Stimulated activated CD4-positive, alpha-beta T cell treated with anti-CD3 and anti-CD28 coated beads, Interleukin-1b, Interleukin-23, amount 100 ng/mL, for 1 hour (primary cell): Measurements from ENCODE around the gene ARHGAP6.
"Not testable (repeated sequence)": the region's sequence is repeated elsewhere in the genome, so short reads cannot be mapped to it uniquely, and the experiment has no call there.

Experiments
- DNase-seq, 2 donors: peaks; one replicate each; pipeline ENCODE4 v3.0.0-alpha.2; 2020; ENCODE audit warnings: low read depth in 2 of 2

Gene ARHGAP6

DNA sequence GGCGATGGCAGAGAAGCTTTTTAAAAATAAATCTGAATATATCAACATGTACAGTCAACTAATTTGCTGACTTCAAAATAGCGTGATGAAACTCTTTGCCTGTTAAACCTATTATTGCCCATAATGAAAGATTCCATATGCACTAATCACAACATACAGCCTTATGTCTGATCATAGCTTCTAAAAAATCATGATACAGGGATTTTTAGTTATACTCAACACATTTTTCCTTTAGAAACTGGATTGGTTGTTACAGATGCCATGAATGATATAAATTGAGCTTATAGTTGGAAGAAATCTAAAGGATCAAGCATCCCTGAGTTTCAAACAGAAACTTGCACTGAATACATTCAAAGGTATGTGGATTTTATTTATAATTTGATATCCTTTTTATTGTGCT lies 372.6 kb downstream of the ARHGAP6 start, which contains the start of gene AMELX:
TSS of gene AMELX (plus strand) at position 301 of the 400 bp plus-strand sequence. CDS start 1,376 bp downstream, outside the sequence.
- no peak for DNase-seq

DNA sequence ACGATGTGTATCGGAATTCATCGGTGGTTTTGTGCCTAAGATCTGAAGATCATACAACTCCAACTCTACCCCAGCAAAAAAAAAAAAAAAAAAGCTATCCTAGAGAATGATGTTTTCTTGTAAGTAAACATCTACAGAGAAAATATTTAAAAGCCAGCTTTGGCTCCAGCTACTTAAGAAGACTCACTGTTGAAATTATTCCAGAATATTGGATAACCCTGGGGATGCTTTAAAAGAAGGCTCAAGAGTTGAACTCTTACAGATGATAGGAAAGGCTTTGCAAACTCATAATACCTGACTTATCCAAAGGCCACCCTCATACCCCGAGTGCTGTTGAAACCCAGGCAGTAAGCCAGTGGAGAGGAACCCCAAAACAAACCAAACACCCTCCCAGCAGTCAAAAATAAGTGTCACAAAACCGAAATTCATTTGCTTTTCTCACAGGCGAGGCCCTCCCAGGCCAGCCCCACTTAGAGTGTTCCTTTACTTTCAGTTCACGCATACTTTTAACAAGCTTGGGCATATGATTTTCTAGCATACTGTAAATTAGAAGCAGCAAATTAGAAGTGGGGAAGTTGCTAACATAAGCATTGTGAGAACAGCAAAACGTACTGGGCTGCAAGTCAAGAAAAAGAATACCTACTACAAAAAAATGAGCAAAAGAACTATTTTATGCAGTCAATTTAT lies 375.2 kb downstream of the ARHGAP6 start:
- DNase-seq: no peak

DNA sequence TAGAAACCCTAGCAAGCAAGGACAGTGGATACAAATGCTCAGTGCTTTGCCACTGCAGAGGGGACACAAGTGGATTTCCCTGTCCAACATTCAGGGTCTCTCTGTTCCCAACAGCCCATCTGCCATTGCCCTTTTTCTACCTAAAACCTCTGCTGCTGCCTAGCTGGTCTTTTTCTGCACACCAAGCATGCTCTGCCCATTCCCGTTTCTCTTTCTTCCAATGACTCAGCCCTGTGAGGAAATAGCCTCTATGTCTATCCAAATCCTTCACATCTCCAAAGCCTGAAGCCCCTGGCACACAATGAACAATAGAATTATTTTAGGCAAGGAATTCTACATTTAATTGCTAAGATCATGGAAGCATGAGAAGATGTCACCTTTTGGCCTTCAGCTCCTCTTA lies 378.2 kb downstream of the ARHGAP6 start:
- no peak for DNase-seq

DNA sequence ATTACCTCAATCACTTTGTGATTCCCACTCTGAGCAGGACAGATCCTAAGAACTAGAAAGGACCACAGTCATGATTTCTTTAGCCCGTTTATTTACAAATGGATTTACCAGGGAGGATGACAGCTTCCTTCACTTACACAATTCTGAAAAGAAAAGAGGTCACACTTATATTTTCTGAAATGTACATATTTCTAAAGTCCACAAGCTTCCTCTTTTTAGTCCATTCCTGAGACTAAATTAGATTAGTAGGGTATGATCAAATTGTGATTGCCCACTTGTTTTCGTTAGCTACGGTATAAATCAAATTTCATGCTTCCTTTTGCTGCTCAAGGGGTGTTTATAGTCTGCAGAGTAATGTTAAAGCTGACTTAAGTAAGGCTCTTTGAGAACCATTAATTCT lies 380.1 kb downstream of the ARHGAP6 start:
- no peak for DNase-seq

DNA sequence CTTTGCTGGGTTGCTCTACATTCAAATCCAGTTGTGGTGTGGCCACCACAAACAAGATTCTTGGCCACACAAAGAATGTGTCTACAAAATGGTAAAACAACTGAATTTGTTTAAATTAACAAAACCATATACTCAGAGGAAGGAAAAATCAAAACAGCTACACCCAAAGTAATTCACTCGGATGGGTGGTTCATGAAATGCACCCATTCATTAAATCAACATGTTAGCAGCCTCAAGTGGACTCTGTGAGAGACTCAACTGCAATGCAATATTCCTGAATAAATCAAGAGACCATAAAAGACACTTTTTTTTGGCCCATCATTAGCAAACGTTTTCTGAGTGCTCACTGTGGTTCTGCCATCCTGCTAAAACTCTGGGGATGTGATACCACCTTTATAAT lies 383.7 kb downstream of the ARHGAP6 start:
- DNase-seq: no peak

DNA sequence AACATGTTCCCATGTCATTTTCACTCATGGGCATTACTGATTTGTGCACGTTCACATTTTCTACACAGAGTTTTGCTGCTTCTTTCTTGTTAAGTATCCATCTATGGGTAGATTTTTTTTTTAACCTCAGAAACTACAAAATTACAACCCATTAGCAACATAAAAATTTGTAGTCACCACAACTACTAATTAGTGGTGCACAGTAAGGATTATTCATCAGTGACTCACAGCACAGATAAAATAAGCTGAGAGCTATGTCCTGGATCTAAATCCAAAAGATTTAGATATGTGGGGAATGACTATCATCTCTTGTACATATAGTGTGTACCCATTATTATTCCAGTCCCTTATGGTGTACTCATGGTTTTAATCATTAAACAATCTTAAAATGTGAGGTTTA lies 392.2 kb downstream of the ARHGAP6 start:
- no peak for DNase-seq

DNA sequence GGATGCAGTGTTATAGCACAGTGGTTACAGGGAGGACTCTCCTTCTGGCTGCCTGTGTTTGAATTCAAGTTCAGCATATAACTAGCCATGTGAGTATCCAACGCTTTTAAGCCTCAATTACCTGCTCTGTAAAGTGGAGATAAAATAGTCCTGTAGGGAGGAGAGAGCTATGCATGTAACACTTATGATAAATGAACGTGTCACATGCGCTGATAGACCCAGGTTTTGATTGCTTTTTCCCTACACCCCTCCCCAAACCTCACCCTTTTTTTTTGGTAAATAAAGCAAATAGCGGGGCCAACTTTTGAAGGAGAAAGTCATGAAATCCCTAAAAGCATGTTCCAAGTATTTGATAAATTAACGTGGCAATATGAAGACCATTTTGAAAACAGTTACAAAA lies 392.9 kb downstream of the ARHGAP6 start:
- no peak for DNase-seq

DNA sequence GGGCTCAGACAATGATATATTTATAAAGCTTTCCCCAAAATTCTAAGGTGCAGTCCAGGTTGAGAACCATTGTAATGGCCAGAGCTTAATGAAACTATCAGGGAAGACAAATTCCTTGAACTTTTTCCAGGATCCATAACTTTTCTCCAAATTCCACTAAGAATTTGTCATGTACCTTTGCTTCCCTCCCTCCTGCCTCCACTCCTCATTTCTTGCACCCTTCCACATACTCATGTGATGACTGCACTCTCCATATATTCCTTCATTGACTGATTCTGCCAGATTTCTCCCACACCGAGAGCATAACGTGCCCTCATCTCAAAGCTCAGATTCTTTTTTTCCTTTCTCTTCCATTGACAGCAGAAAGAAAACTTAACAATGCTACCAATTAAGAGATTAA lies 393.4 kb downstream of the ARHGAP6 start:
- no peak for DNase-seq

DNA sequence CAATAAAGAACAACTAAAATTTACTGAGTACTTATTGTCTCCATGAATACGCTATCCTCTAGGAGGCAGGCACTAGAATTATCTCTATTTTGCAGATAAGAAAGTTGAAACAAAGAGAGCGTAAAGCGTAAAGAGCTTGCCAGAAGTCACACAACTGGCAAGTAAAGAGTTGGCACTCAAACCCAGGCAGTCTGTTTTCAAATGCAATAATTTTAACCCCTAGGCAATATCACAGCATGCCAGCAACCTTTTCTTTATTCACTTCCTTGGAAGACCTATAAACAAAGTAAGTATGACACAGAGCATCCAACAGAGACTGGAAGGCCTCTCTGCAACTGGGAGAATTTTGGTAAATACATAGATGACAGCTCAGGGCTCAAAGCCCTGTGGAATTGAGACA lies 395.7 kb downstream of the ARHGAP6 start:
- DNase-seq: no peak

DNA sequence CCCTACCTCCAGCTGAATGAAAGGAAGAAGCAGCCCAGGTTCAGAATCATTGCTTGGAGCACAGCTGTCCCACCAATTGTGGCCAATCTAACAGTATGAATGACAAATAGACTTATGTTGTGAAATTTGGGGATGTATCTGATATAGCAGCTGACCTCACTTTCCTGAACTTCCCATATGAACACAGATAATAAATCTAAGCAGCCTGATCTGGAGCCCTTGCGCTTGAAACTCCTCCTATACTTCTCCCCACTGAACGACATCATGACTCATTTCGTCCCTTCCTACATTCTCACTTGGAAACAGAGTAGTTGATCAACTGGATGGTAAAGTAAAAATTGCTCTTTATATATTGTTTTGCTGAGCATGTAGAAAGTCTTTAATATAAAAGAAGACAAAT lies 396.7 kb downstream of the ARHGAP6 start:
- DNase-seq: no peak

DNA sequence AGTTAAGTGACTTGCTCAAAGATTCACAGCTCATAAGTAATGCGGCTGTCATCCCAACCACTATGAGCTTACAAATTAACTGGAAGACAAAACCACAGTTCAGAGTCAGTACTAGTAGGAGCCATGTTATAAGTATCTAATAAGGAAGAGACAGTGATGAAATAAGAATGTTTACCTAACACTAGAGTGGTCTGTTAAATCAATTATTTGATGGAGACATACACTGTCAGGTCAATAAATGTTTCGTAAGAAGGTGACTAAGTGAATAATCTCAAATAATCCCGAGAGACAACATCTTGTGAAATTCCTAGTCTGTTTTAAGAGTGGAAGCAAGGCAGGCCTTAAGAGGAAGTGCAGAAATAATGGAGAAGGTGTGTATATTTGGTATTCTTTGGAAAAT lies 398.3 kb downstream of the ARHGAP6 start:
- DNase-seq: no peak

DNA sequence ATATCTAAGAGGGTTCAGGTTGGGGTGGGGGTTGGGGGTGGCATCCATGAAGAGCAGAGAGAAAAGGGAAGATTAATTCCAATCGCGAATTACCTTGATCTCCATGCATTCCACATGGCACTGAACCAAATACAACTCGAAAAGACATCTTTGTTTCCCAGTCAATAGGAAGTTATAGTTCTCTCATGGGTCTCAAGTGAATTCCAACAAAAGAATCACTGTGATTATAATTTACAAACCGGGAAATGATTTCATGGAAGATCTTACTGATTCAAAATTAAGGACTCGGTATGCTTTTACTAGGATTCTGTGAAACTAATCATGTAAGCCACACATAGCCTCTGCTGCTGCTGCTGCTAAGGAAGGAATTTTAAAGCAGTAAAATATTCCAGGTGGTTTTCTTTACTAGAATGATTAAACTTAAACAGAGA lies 399.1 kb downstream of the ARHGAP6 start:
- no peak for DNase-seq

DNA sequence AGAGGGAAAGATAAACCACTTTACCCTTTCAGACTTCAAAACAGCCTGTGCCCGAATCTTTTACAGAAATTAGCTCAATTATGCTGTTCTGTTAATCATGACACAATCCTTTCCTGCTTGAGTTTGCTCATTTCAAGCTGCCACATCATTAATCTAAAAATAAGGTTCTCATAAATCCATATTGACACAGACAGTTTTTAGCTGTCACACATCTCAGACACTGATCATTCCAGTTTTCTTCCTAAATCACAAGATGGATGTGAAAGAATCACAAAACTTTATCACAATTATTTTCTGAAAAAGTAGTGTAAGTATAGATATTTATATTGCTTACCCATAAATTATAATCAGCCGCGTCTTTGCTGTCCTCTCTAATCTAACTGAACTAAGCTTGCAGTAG lies 400.4 kb downstream of the ARHGAP6 start:
- DNase-seq: no peak

DNA sequence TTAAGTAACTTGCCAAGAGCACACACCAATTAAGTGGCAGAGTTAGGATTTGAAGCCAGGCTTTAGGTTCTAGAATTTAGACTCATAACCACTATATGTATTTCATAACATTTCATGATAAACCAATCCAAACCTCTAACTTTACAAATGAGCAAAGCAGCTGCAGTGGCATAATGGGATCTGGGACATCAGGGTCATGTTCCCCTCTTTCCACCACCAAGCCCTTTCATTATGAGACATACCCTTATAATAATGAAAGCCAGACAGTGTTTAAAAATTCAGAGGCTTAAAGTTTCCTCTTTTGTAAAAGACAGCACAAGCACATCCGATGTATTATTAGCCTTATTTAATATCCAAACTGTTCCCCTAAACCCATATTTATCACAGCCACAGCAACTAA lies 400.8 kb downstream of the ARHGAP6 start:
- DNase-seq: no peak

DNA sequence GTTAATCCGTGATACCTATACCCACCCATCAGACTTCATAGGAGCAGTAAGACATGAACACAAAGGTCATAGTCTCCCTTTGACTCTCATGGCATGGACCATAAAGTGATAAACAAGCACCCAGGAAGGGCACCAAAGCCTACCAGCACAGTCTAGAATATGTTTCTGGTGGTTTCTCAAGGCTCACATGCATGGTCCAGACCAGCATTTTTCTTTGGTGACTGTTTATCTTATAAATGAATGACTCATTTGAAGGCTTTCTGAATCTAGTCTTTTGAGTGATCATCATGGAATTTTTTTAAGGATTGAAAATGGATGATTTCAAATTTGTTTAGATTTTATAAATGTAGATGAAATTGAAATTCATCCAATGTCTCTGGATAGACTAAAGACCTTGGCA lies 404.5 kb downstream of the ARHGAP6 start:
- no peak for DNase-seq

DNA sequence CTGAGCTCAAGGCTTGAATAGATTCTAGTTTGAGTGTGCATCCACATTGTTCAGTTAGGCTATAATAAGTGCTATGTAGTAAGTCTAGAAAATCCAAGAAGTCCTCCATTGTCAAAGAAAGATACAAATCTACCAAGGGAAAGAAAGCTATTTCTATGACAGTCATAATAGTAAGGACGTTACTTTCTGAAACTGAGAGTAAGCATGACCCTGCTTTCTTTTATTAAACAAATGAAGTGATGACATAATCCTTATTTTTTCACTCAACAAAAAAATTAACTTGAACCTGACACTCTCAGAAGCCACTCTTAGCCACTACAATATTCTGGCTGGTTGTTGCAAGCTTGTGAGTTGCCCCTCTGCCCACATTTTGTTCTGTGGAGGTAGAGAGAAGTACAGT lies 406.3 kb downstream of the ARHGAP6 start:
- DNase-seq: no peak

DNA sequence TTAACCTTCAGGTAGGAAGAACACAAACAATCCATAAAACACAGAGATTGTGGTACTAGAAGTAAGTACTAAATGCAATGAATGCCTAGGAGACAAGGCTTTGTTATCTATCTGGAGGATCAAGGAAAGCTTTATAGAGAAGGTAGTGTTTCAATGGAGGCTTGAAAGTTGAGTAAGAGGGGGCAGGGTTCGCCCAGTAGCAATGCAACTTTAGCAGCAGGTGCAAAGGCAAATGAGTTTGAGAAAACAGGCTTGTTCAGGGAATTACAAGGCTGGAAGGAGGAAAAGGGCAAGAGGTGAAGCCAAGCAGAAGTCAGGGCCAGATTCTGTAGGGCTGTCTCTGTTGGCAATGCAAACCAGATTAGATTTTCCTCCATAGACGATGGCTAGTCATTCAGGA lies 408.0 kb downstream of the ARHGAP6 start:
- DNase-seq: no peak

DNA sequence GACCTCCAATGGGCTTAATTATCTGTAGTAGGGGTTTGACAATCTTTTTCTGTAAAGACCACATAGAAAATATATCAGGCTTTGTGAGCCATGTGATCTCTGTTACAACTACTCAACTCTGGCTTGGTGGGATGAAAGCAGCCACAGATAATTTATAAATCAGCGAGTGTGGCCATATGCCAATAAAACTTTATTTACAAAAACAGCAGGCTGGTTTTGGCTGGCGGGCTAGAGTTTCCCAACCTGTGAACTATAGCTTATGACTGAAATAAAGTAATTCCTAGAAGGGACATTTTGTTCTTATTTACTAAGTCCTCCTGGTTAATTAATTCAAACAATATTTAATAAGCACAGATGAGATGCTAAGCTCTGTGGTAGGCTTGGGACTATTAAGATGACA lies 408.4 kb downstream of the ARHGAP6 start:
- no peak for DNase-seq

DNA sequence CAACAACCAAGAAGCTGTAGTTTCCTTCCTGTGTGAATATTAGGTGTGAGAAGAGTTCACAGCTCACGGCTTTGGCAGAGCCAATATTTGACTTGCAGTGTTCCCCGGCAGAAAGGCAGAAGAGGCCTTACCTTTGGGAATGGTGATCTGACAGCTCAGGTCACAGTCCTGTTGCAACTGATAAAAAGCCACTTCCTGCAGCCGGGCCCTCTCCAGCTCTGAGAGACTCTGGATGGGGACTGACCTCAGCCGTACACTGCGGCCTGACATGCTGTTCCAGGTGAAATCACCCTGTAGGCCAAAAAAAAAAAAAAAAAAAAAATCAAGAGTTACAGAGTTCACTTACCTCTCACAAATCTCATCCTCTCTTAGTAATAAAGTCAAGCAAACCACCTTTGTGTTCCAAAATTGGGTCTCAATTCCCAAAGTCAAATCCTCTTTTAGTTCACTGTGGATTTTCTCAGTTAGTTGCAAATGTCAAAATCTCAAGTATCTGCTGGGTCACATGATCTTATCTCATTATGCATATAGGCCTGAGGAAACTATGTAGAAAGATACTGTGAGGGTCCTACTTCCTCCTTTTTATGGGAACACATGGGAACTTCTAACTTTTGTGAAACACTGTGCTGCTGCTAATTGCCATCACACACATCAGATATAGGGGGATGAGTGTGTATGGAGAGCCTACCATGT lies 411.2 kb downstream of the ARHGAP6 start:
- DNase-seq: no peak

DNA sequence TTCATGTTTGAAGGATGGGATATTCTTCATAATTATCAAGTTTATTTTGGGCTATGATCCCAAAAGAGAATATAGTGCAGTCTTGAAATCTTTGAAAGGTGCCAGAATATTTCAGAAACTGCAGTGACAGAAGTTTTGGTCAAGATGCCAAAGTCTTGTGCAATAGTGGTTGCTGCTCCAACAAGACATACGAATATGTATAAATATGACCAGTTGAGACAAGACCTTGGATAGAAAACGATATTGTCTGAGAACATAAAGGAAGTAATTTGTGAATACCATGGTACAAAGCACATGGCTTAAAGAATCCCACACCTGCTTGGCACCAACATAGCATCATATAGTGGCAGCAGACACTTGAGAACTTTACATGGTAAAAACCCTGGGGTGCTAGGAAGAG lies 421.1 kb downstream of the ARHGAP6 start:
- no peak for DNase-seq

DNA sequence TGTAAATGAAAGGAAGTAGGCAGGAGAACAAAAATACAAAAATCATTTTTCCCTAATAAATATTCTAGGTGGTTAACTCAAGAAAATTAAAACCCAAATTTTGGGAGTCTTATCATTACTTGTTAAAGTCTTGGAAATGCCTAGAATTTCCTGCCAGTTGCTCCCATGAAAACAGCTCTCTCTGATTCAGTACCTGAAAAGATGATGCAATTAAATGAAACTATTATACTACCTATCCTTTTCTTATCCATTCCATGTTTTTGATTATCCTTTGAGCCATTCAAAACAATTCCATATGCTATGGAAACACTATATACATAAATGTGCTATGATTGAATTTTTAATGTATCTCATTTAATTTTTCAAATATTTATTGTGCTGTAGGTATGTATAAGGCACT lies 423.0 kb downstream of the ARHGAP6 start:
- no peak for DNase-seq

DNA sequence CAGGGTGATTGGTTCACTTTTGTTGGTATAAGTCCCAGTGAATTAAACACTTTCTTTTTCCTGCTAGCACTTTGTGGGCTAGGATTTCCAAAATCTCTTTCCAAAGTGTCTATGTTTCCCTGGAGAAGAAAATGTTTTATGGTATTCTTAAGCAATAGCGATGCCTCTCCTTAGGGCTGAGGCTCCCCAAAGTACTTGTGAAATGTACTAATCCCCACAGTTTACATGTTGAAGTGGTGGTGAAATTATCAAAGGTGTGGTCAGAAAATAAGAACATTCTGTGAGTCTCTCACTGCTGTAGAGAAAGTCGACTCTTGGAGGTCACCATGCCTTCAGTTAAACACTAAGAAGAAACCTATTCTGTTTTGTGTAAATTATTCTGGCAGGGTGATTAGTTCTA lies 424.0 kb downstream of the ARHGAP6 start:
- DNase-seq: no peak

DNA sequence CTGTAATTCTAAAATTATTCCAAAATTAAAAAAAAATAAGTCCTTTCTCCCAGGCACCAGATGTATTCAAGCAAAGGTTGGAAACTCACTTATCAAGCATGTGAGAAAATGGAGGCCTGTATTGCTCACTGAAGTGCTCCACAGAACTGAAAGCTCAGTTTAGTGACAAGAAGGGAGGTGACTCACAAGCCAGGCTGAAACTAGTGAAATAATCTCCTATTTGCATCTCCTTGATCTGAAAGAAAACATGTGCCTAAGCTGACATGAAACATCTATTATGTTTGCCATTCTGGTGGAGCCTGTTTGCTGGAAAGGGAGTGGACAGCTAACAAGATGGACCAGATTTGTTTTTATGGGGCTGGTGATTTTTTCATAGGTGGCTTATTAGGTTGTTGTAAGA lies 426.5 kb downstream of the ARHGAP6 start:
- no peak for DNase-seq

DNA sequence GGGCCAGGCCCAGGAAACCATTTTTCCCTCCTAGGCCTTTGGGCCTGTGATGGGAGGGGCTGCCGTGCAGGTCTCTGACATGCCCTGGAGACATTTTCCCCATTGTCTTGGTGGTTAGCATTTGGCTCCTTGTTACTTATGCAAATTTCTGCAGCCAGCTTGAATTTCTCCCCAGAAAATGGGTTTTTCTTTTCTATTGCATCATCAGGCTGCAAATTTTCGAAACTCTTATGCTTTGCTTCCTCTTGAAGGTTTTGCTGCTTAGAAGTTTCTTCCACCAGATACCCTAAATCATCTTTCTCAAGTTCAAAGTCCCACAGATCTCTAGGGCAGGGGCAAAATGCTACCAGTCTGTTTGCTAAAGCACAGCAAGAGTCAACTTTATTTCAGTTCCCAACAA lies 430.3 kb downstream of the ARHGAP6 start:
- DNase-seq: not testable (repeated sequence)
